ENCODE measurements around the gene LILRA6.
"Not testable (repeated sequence)": the region's sequence is repeated elsewhere in the genome, so short reads cannot be mapped to it uniquely, and the experiment has no call there.

LILRA6 gene

GRCh38 chr19:54207676-54207982 is 35.0 kb downstream of the LILRA6 start:
- Histone ChIP-seq H3K4me3 (ENCODE audit: low read length) (no peak overlapping the region), H3K36me3 (ENCODE audit: control insufficient read depth, insufficient read depth, low read length) (peaks cover 29% of the 10 kb centered on the region), H3K4me1 (ENCODE audit: control insufficient read depth, insufficient read depth, low read length) (peaks cover 25% of the 10 kb centered on the region), H3K27me3 (ENCODE audit: control insufficient read depth, insufficient read depth, low read length) (no peaks in the 10 kb centered on the region), H3K9ac (ENCODE audit: low read length) (no peak overlapping the region), H3K27ac (ENCODE audit: low read depth, low read length) (peak overlapping the region; percentile 38)

GRCh38 chr19:54207193-54207592 is 35.4 kb downstream of the LILRA6 start:
- Histone ChIP-seq H3K4me1 (ENCODE audit: control insufficient read depth, insufficient read depth, low read length) (peaks cover 29% of the 10 kb centered on the region), H3K36me3 (ENCODE audit: control insufficient read depth, insufficient read depth, low read length) (peaks cover 33% of the 10 kb centered on the region)
- H3K27me3 ChIP-seq (ENCODE audit: control insufficient read depth, insufficient read depth, low read length); H3K9ac ChIP-seq (ENCODE audit: low read length); H3K4me3 ChIP-seq (ENCODE audit: low read length); H3K27ac ChIP-seq (ENCODE audit: low read depth, low read length): not testable (repeated sequence)

- no peak overlapping the region for H3K4me3 ChIP-seq (ENCODE audit: low read length)
- no peak overlapping the region for H3K27ac ChIP-seq (ENCODE audit: low read depth, low read length)
- peaks cover 37% of the 10 kb centered on the region for H3K36me3 ChIP-seq (ENCODE audit: control insufficient read depth, insufficient read depth, low read length)
- no peaks in the 10 kb centered on the region for H3K27me3 ChIP-seq (ENCODE audit: control insufficient read depth, insufficient read depth, low read length)
- peaks cover 33% of the 10 kb centered on the region for H3K4me1 ChIP-seq (ENCODE audit: control insufficient read depth, insufficient read depth, low read length)
- peak overlapping the region; percentile 28 for H3K9ac ChIP-seq (ENCODE audit: low read length)
Measured at GRCh38 chr19:54206831-54207177, 35.8 kb downstream of the LILRA6 start.

- Histone ChIP-seq H3K36me3 (ENCODE audit: control insufficient read depth, insufficient read depth, low read length) (peaks cover 37% of the 10 kb centered on the region), H3K4me1 (ENCODE audit: control insufficient read depth, insufficient read depth, low read length) (peaks cover 39% of the 10 kb centered on the region)
Measured at GRCh38 chr19:54206030-54206830, 36.4 kb downstream of the LILRA6 start.

GRCh38 chr19:54204767-54205468 is 37.7 kb downstream of the LILRA6 start:
- H3K27ac ChIP-seq (ENCODE audit: low read depth, low read length), result no peak overlapping the region
- no peak overlapping the region for H3K4me3 ChIP-seq (ENCODE audit: low read length)
- peaks cover 37% of the 10 kb centered on the region for H3K36me3 ChIP-seq (ENCODE audit: control insufficient read depth, insufficient read depth, low read length)

More at GRCh38 chr19:54206030-54206830, 36.4 kb downstream of the LILRA6 start:
- Histone ChIP-seq H3K4me3 (ENCODE audit: low read length) (no peak overlapping the region), H3K27me3 (ENCODE audit: control insufficient read depth, insufficient read depth, low read length) (no peaks in the 10 kb centered on the region), H3K9ac (ENCODE audit: low read length) (peak overlapping the region; percentile 28), H3K27ac (ENCODE audit: low read depth, low read length) (no peak overlapping the region)

GRCh38 chr19:54203151-54203611 is 39.4 kb downstream of the LILRA6 start:
- Histone ChIP-seq H3K4me3 (ENCODE audit: low read length) (no peak overlapping the region), H3K27ac (ENCODE audit: low read depth, low read length) (no peak overlapping the region), H3K9ac (ENCODE audit: low read length) (no peak overlapping the region), H3K4me1 (ENCODE audit: control insufficient read depth, insufficient read depth, low read length) (peaks cover 22% of the 10 kb centered on the region), H3K36me3 (ENCODE audit: control insufficient read depth, insufficient read depth, low read length) (peaks cover 37% of the 10 kb centered on the region), H3K27me3 (ENCODE audit: control insufficient read depth, insufficient read depth, low read length) (no peaks in the 10 kb centered on the region)

More at GRCh38 chr19:54204767-54205468, 37.7 kb downstream of the LILRA6 start:
- Histone ChIP-seq H3K27me3 (ENCODE audit: control insufficient read depth, insufficient read depth, low read length) (no peaks in the 10 kb centered on the region), H3K4me1 (ENCODE audit: control insufficient read depth, insufficient read depth, low read length) (peaks cover 36% of the 10 kb centered on the region), H3K9ac (ENCODE audit: low read length) (no peak overlapping the region)

- H3K27ac ChIP-seq (ENCODE audit: low read depth, low read length), result no peak overlapping the region
- peaks cover 22% of the 10 kb centered on the region for H3K4me1 ChIP-seq (ENCODE audit: control insufficient read depth, insufficient read depth, low read length)
- no peak overlapping the region for H3K9ac ChIP-seq (ENCODE audit: low read length)
- no peaks in the 10 kb centered on the region for H3K27me3 ChIP-seq (ENCODE audit: control insufficient read depth, insufficient read depth, low read length)
- peaks cover 30% of the 10 kb centered on the region for H3K36me3 ChIP-seq (ENCODE audit: control insufficient read depth, insufficient read depth, low read length)
- peak overlapping the region; percentile 91 for H3K4me3 ChIP-seq (ENCODE audit: low read length)
Measured at GRCh38 chr19:54201980-54202379, 40.6 kb downstream of the LILRA6 start.

GRCh38 chr19:54201172-54201701 is 41.4 kb downstream of the LILRA6 start:
- peaks cover 22% of the 10 kb centered on the region for H3K36me3 ChIP-seq (ENCODE audit: control insufficient read depth, insufficient read depth, low read length)
- H3K9ac ChIP-seq (ENCODE audit: low read length), result peak overlapping the region; percentile 92
- no peaks in the 10 kb centered on the region for H3K27me3 ChIP-seq (ENCODE audit: control insufficient read depth, insufficient read depth, low read length)
- H3K27ac ChIP-seq (ENCODE audit: low read depth, low read length), result peak overlapping the region; percentile 93
- peak overlapping the region; percentile 91 for H3K4me3 ChIP-seq (ENCODE audit: low read length)
- H3K4me1 ChIP-seq (ENCODE audit: control insufficient read depth, insufficient read depth, low read length), result peaks cover 22% of the 10 kb centered on the region

- peaks cover 22% of the 10 kb centered on the region for H3K4me1 ChIP-seq (ENCODE audit: control insufficient read depth, insufficient read depth, low read length)
- no peaks in the 10 kb centered on the region for H3K27me3 ChIP-seq (ENCODE audit: control insufficient read depth, insufficient read depth, low read length)
- H3K27ac ChIP-seq (ENCODE audit: low read depth, low read length), result no peak overlapping the region
- H3K4me3 ChIP-seq (ENCODE audit: low read length), result no peak overlapping the region
- H3K36me3 ChIP-seq (ENCODE audit: control insufficient read depth, insufficient read depth, low read length), result peaks cover 15% of the 10 kb centered on the region
- H3K9ac ChIP-seq (ENCODE audit: low read length), result no peak overlapping the region
Measured at GRCh38 chr19:54199401-54199800, 43.2 kb downstream of the LILRA6 start.

- no peak overlapping the region for H3K27ac ChIP-seq (ENCODE audit: low read depth, low read length)
- peaks cover 13% of the 10 kb centered on the region for H3K4me1 ChIP-seq (ENCODE audit: control insufficient read depth, insufficient read depth, low read length)
- H3K9ac ChIP-seq (ENCODE audit: low read length), result no peak overlapping the region
- no peaks in the 10 kb centered on the region for H3K27me3 ChIP-seq (ENCODE audit: control insufficient read depth, insufficient read depth, low read length)
- H3K4me3 ChIP-seq (ENCODE audit: low read length), result no peak overlapping the region
- peaks cover 10% of the 10 kb centered on the region for H3K36me3 ChIP-seq (ENCODE audit: control insufficient read depth, insufficient read depth, low read length)
Measured at GRCh38 chr19:54197121-54197520, 45.5 kb downstream of the LILRA6 start.

GRCh38 chr19:54196536-54196935 is 46.1 kb downstream of the LILRA6 start:
- peaks cover 13% of the 10 kb centered on the region for H3K4me1 ChIP-seq (ENCODE audit: control insufficient read depth, insufficient read depth, low read length)
- no peak overlapping the region for H3K27ac ChIP-seq (ENCODE audit: low read depth, low read length)
- H3K4me3 ChIP-seq (ENCODE audit: low read length), result no peak overlapping the region
- H3K9ac ChIP-seq (ENCODE audit: low read length), result no peak overlapping the region
- peaks cover 7% of the 10 kb centered on the region for H3K36me3 ChIP-seq (ENCODE audit: control insufficient read depth, insufficient read depth, low read length)
- no peaks in the 10 kb centered on the region for H3K27me3 ChIP-seq (ENCODE audit: control insufficient read depth, insufficient read depth, low read length)

- not testable (repeated sequence) for H3K27me3 ChIP-seq (ENCODE audit: control insufficient read depth, insufficient read depth, low read length); H3K36me3 ChIP-seq (ENCODE audit: control insufficient read depth, insufficient read depth, low read length); H3K4me1 ChIP-seq (ENCODE audit: control insufficient read depth, insufficient read depth, low read length); H3K27ac ChIP-seq (ENCODE audit: low read depth, low read length); H3K4me3 ChIP-seq (ENCODE audit: low read length); H3K9ac ChIP-seq (ENCODE audit: low read length)
Measured at GRCh38 chr19:54194463-54194862, 48.1 kb downstream of the LILRA6 start.
